ENCODE results near the gene AGTPBP1.

AGTPBP1 gene

GRCh38 chr9:85501882-85502281 lies 239.9 kb downstream of the AGTPBP1 start:
- no peak for DNase-seq (ENCODE audit: low spot score)

DNA sequence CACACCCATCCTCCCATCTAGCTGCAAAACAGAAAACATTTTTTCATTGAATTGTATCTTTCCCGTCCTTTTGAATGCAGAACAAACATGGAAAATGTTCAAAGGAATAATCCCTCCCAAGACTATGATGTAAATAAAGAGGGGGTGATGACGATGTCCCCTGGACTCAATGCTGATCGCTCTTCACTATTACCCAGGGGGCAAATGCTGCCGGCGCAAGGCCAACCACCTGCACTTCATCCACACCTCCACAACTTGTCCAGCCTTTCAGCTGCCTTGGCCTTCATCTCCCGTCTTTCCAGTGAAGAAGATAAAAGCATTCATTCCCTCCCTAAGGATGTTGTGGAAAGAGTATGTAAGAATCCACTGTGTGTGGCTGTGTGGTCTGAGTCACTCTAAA lies 240.3 kb downstream of the AGTPBP1 start:
- DNase-seq (ENCODE audit: low spot score) = no peak
